Stimulated activated naive CD4-positive, alpha-beta T cell (primary cell): ENCODE measurements around the gene MMP15.
"Not testable (repeated sequence)": the region's sequence is repeated elsewhere in the genome, so short reads cannot be mapped to it uniquely, and the experiment has no call there.

Source experiments
- DNase-seq, 6 experiments: peaks; one replicate each; lab custom pipeline; 2025; lab: John Stamatoyannopoulos, UW

MMP15 gene

DNA sequence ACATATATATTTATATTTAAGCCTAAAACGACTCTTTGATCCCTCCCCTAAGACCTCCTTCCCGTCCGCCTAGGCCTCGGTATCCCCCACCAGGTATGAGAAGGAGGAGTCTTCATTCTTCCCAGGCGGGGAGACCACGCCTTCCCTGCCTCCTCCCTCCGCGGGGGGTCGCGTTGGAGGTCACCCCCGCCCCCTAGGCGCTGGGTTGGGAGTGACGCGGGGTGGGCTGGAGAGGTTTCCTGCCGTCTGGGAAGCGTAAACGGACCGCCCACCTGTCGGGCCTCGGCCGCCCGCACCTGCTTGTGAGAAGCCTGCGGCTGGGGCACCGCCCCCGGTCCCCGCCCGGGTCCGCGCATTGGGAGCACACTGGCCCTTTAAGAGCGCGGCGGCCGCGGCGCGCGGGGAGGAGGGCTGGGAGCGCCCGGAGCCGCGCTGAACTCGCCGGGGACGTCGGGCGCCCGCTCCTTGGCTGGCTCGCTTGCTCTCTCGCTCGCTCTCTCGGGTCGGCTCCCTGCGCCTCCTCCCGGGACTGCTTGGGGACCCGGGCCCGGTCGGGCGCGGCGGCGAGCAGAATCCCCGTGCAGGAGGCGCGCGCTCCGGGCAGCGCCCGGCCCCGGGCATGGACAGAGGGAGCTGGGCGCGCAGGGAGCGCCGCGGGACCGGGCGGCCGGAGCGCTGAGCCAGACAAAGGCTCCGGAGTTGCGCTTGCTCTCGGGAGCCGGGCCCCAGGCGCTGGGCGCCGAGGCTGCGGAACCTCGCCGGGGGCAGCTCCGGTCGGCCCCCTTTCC is at the start of gene MMP15:
Gene MMP15, plus strand, starts transcription at position 404 of the 788 bp plus-strand sequence. CDS start 597 bp downstream, outside the sequence.
- DNase-seq = peak in 5 of 6 experiments; percentile 35 to 48 (median 38)

GRCh38 chr16:57976331-57976796 is 49.2 kb upstream of the MMP15 start:
- no peak for DNase-seq

DNA sequence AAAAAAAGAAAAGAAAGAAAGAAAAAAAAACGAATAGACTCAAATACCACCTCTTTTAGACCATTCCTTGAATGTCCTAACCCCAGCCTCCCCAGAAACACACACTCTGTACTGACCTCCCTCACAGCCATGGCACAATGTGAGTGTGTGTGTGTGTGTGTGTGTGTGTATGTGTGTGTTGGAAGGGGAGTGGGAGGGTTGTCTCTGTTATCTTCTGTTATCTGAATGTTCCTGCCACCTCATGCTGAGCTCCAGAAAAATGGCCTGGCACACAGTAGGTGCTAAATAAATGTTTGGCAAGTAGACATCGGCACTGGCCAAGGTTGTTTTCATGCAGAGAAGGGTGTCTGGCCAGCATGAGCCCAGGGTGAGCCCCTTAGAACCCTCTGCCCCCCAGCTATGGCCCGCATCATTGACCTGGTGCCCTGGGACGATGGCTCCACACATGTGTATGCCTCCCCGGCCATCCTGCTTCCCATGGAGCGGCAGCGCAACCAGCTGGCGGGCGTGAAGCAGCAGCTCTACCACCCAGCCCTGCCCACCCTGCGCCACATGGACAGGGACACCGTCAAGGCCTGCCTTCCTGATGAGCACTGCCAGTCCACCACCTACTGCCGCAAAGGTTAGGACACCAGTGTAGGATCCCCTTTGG is 48.0 kb upstream of the MMP15 start:
- DNase-seq = no peak

DNA sequence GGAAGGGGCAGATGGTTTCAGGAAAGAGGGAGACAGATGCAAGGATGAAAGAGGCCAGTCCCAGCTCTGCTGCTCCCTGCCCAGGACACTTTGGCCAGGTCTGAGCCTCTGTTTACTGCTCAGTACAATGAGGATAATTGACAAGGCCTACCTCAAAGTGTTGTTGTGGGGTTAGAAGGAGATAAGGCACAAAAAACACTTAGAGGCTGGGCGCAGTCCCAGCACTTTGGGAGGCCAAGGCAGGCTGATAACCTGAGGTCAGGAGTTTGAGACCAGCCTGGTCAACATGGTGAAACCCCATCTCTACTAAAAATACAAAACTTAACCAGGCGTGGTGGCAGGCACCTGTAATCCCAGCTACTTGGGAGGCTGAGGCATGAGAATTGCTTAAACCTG is 47.5 kb upstream of the MMP15 start:
- DNase-seq = not testable (repeated sequence)

DNA sequence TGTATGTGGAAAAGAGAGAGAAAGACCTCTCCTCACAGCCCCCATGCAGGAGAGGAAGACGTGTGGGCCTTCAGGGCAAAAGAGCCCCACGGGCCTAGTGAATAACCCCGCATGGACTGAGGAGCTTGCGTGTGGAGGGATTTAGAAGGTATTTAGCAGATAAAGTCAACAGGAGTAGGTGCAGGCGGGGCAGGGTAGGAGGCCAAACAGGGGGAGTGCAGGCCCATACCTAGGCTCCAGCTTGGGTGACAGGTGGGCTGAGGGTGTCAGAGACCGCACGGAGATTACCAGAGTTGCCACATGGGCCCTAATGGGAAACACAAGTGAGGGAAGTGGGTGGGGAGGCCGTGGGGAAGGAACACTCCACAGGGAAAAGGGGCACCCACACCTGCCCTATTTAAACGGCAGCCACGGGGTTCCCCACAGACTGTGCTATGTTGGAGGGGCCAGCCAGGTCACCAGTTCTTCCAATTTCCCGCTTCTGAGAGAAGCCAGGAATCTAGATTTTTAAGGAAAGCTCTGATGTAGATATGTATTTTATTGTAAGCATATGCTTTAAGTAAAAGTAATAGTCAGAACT is 46.5 kb upstream of the MMP15 start:
- no peak for DNase-seq

- no peak for DNase-seq
These were observed 43.9 kb upstream of the MMP15 start for GRCh38 chr16:57981636-57982035.

GRCh38 chr16:57982385-57982784 is 43.2 kb upstream of the MMP15 start:
- no peak for DNase-seq

GRCh38 chr16:57984443-57985203 is 40.9 kb upstream of the MMP15 start:
- DNase-seq = peak; percentile 84 to 94 (median 91)

DNA sequence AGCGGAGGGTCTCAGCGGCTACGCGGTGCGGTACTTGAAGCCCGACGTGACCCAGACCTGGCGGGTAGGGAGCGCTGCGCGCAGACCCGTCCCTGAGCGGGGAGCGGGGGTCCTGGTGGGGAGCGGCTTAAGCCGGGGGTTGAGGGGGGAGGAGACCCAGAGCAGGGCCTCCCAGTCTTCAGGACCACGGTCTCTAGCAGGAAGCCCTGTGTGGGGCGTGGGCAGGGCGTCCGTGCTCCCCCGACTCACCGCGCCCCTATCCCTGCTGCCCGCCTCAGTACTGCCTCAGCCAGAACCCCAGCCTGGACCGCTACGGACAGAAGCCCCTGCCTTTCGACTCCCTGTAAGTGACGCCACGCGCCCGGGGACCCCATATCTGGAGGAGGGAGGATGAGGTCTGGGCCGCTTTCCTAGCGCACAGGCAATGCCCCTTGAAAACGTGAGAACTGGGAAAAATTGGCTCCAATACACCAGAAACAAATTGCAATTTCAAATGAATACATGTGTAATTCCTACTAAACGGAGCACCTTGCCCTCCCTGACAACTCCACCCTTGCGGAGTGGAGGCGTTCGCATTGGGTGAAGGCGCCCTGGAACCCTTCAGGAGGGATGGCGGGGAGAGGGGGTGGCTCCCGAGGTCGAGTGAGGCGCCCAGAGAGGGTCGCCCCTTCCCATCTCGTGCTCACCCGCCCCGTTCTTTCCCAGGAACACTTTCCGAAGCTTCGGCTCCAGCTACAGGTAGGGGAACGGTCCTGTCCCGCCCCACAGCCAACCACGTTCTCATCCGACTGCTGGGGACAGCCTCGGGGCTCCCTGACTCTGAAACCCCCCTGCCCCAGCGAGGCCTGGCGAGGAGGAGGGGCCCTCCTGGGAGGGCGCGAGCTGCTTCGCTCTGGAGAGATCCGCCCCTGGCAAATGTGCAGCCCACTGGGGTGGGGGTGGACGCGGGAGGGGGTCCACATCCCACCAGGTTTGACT is 40.1 kb upstream of the MMP15 start:
- DNase-seq = peak in 1 of 6 experiments; percentile 68

DNA sequence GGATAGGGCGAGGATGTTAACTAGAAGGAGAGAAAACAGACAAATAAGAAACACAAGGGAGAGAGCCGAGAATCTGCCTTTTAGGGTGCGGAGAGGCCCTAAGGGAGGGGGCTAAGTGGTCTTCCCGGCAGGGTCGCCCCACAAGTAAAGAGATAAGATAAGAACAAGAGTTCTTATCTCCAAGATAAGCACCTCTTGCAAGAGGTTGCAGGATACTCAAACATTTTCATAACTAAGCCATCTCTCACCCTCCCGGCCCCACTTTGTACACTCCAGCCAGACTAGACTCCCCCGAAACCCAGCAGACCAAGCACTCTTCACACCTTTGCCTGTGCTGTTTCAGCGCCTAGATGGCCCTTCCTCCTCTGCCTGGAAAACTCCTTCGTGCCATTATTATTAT is 39.4 kb upstream of the MMP15 start:
- no peak for DNase-seq

- no peak for DNase-seq
These were observed 37.9 kb upstream of the MMP15 start for GRCh38 chr16:57987441-57988177.

- DNase-seq = no peak
These were observed 36.6 kb upstream of the MMP15 start for GRCh38 chr16:57988929-57989328.

DNA sequence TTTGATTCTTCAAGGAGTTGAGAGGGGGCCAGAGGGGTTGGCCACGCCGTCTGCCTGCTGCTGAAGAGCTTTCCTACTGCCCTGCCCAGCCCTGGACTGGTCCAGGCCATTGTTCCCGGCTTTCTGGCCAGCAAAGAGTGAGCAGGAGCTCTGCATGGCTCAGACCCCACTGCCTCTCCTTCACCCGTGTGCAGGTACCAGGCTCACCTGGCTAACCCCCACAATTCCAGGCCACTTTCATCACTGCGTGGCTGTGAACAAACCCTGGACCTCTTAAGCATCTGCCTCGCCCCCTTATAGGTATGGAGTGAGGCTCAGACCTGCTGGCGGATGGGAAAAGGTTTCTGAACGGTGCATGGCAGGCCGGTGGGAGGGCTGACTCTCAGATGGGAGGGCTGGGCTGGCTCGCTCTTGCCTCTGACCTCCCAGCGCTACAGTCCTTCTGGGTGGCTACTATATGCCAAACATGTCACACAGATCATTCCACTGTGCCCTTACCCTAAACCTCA is 33.9 kb upstream of the MMP15 start:
- DNase-seq = no peak

GRCh38 chr16:57992084-57992483 is 33.5 kb upstream of the MMP15 start:
- DNase-seq = no peak

DNA sequence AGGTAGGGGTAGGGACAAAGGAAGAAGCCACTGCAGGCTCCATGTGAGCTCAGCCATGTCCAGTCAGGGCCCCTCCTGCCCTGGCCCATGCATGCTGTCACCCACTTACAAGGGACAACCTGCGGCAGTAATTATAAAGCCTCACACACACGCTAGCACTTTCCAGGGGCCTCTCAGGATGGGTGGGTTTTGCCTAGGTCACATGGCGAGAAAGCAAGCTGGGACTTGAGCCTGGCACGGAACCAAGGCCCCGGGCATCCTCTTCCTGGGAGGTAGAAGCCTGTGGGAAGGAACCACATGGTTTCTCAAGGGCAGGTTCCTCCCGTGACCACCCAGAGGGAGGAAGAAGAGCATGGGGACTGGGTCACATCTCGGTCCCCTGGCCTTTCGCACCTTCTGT is 32.1 kb upstream of the MMP15 start:
- DNase-seq = no peak

DNA sequence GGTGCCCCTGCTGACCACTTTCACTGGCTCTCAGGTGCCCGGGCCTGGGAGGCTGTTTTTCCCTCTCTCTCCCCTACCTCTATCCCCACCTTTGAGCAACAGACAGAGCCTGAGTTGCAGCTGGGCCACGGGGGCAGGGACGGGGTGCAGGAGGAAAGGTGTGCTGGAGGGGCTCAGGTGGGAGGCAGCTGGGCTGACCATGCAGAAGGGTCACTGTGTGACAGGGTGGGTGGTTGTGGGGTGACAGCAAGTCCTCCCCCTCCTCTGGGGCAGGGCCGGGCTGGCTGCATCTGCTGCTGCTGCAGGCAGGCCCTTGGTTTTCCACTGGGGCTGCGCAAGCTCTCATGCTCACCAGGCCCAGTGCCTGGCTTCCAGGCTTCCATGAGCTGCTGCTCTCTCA is 31.7 kb upstream of the MMP15 start:
- no peak for DNase-seq

DNA sequence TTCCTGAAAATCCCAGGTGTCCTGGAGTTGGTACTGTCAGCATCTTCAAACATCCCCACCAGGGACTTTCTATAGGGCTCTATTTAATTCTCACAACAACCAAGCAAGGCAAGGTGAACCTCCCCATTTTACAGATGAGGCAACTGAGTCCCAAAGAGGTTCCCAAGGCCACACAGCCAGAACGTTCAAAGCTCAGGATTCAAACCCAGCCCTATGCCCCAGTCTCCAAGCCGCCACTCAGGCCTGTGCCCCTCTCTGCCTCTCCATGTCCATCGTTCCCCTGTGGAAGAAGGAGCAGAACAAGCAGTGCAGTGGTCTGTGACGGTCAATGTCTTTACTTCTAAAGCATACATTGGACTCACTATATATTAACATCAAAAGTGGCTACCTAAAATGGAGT is 31.2 kb upstream of the MMP15 start:
- no peak for DNase-seq

GRCh38 chr16:57994778-57995177 is 30.8 kb upstream of the MMP15 start:
- DNase-seq = peak in 1 of 6 experiments; percentile 12

DNA sequence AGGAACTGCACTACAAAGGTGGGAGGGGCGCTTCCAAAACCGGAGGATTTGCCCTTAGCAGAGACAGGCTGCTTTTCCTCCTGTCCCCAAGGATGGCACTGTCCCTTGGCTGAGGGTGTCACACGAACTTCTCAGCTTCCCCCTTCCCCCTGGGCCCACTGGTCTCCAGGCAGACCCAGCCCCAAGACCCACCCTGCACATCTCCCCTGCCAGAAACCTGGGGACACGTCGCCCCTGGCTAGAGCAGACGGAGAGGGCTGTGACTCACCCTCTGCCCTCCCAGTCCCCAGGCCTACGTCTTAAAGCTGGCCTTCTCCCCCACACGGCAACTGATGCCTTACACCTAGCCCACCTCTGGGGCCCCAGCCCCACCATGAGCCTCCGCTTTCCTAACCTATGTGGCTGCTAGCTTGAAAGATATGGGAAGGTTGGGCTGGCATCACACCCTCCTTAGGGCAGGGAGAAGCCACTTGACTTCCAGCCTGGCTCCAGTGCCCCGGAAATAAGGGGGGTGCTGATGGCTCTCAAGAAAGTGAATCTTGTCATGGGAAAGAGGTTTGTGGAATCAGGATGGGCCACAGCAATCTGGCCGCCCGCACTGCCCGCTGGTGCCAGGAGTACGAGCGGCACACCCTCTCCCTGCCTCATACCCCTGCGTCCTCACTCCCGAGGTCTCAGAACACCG is 29.7 kb upstream of the MMP15 start:
- no peak for DNase-seq
